22Rv1 (cell line): ENCODE data around the gene ZBTB32.

Experiments used
- H3K27ac ChIP-seq: fragments of 450-650 bp; 2 replicates; pipeline ENCODE4 v1.5.1; 2017
- CTCF ChIP-seq: fragments of 450-650 bp; IDR thresholded peaks from 2 replicates; pipeline ENCODE4 v1.5.1; 2017; ENCODE audit warnings: mild to moderate bottlenecking
- ZFX ChIP-seq: fragments of 450-650 bp; IDR thresholded peaks from 2 replicates; pipeline ENCODE4 v1.6.1; 2017; ENCODE audit warnings: antibody characterized with exemption, borderline replicate concordance

The ZBTB32 gene

GRCh38 chr19:35665157-35665556 lies 39.2 kb upstream of the ZBTB32 start:
- no peak overlapping the region for H3K27ac ChIP-seq
- no peak for TF ChIP-seq CTCF
- no peak for TF ChIP-seq ZFX

- no peak for TF ChIP-seq CTCF
- TF ChIP-seq ZFX = no peak
- no peak overlapping the region for H3K27ac ChIP-seq
Observed at GRCh38 chr19:35665604-35666003, 38.8 kb upstream of the ZBTB32 start.

GRCh38 chr19:35666251-35666913 lies 38.0 kb upstream of the ZBTB32 start, which contains the start of gene UPK1A:
TSS of gene UPK1A (plus strand) at chr19:35666517. CDS start at chr19:35666813, 296 bp downstream.
- TF ChIP-seq CTCF = no peak
- TF ChIP-seq ZFX = no peak
- H3K27ac ChIP-seq = no peak within 1 kb of the TSS

GRCh38 chr19:35669566-35669965 lies 34.8 kb upstream of the ZBTB32 start:
- no peak overlapping the region for H3K27ac ChIP-seq

GRCh38 chr19:35669974-35670373 lies 34.4 kb upstream of the ZBTB32 start:
- TF ChIP-seq ZFX (no peak), CTCF (no peak)

More at GRCh38 chr19:35669566-35669965, 34.8 kb upstream of the ZBTB32 start:
- no peak for TF ChIP-seq ZFX
- no peak for TF ChIP-seq CTCF

GRCh38 chr19:35670686-35671085 lies 33.7 kb upstream of the ZBTB32 start:
- no peak for TF ChIP-seq ZFX
- TF ChIP-seq CTCF = no peak
- H3K27ac ChIP-seq = no peak overlapping the region

More at GRCh38 chr19:35669974-35670373, 34.4 kb upstream of the ZBTB32 start:
- H3K27ac ChIP-seq = no peak overlapping the region

GRCh38 chr19:35671818-35672217 lies 32.5 kb upstream of the ZBTB32 start:
- H3K27ac ChIP-seq = no peak overlapping the region
- no peak for TF ChIP-seq ZFX
- TF ChIP-seq CTCF = no peak
